OCI-M2 (cell line): ENCODE measurements around the gene FOXS1.

ENCODE experiments used
- DNase-seq: peaks from one replicate; lab custom pipeline; 2025; ENCODE audit not compliant: unreplicated experiment; lab: John Stamatoyannopoulos, UW

Gene FOXS1

DNA sequence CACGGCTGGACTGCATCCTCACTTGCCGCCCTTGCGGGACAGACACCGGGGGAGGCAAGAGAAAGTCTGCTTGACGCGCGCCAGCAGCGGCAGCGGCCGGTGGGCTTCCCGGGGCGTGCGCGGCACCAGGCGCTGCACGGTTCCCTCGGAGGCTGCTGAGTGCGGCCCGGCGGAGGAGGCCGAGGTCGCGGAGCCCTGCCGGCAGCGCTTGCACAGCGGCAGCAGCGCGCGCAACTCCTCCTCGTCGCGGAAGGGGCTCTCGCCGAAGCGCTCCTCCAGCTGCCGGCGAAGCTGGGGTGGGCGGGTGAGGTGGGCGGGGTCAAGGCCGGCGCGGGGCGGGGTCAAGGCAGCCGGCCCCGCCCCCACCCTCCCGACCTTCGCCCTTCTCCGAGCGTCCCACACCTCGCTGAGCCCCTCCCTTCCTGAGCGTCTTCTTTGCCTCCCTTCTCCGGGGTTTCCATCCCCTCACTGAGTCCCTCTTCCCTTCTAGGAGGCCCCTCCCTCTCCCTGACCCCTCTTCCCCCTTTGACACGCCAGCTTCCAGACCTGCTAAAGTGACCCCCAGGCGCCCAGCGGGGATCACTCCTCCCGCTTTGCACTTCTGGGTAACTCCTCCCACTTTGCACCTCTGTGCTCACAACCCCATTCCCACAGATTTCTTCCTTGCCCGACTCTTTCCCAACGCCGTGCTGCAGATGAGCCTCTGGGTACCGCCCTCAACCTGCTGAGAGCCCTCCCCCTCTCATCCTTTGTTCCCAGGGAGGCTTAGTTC lies 16.2 kb upstream of the FOXS1 start:
- no peak for DNase-seq

DNA sequence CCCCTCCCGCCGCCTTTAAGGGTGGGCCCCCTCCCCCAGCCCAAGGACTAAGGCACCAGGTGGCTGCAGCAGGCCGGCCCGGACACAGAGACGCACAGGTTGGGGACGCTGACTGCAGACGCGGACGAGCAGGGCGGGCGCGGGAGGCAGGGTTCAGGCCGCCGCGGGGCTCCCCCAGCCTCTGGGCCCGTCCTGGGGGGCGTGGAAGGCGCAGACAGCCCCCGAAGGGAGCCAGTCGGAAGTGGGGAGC lies 15.7 kb upstream of the FOXS1 start:
- no peak for DNase-seq

DNA sequence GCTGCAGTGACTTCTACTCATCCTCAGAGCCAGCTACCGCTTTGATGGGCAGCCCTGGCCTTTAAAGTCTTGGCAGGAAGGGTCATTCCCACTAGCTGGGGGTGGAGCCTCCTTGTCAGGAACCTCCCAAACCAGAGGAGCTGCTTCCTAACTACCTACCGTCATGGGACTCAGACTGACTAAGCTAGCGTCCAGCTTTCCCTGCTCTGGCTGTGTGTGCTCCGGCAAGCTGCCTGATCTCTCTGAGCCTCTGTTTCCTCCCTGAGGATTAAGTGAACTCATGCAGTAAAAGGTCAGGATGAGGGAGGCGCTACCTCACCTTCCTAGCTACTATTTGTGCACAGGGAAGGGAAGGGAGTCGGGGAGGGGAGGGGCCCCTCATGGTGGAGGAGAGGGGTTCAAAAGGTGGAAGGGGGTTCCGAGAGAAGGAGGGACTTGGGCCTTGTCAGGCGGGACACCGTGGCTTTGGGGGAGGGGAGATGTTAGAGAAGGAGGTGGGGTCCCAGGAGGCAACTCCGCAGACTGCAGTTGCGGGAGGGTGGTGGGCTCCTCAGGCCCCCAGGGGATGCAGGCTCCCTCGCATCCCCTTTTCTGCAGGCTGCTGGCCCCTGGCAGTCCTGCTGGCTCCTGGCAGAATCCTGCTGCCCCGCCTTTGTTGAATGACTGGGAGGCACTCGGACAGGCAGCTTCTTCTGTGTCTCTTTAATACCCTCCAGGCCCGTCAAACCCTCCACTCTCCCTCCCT lies 15.2 kb upstream of the FOXS1 start:
- no peak for DNase-seq

DNA sequence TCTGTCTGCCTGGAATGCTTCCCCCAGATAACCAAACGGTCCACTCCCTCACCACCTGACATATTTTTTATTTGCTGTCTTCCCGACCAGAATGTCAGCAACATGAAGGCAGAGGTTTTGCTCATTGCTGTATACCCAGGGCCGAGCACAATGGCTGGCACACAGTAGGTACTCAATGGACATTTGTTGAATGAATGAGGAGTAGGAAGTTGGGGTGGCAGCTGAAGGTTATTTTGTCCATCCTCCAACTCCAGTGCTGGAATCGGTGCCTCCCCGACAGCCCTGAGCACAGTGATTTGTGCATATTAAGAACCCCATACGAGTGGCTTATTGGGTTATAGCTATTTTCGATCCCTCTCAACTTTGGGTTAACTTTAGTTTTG lies 14.6 kb upstream of the FOXS1 start:
- no peak for DNase-seq

DNA sequence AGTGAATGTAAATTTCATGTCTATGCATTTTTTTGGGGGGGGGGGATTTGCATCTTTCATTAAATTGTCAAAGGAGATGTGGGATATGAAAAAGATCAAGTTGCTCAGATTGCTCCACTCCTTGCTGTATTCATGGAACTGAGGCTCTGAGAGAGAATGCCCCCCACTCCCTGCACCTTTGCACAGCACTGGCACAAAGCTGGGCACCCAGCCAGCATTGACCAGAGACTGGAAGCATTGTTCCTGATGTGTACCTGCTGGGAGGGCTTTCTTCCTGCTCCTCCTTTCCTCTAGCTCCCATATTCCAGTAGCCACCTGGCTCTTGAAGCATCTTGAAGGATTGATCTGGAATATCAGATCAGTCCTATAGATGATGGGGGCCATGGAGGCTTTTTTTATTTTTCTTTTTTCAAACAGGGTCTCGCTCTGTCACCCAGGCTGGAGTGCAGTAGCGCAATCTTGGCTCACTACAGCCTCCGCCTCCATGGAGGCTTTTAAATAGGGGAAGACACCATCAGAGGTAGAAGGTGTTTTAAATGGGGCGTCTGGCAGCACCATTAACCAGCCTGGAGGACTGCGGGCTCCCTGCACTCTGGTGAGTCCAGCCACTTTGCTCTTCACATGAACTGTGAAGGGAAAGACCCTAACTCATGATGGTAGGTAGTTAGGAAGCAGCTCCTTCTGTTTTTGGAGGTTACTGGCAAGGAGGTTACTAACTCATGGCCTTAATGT lies 14.0 kb upstream of the FOXS1 start:
- DNase-seq: no peak

DNA sequence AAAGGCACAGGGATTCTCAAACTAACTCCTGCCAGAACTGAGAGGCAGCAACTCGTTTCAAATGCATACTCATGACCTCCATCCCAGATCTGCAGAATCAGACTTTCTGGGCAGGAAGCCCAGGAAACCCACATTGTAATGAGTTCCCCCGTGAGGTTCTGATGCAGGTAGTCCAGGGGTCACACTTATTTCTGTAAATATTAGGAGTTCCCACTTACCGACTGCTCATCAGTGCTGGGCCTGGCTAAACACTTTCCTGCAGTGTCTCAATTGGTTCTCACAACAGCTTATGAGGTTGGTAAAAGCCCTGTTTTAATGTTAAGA lies 13.3 kb upstream of the FOXS1 start:
- no peak for DNase-seq

DNA sequence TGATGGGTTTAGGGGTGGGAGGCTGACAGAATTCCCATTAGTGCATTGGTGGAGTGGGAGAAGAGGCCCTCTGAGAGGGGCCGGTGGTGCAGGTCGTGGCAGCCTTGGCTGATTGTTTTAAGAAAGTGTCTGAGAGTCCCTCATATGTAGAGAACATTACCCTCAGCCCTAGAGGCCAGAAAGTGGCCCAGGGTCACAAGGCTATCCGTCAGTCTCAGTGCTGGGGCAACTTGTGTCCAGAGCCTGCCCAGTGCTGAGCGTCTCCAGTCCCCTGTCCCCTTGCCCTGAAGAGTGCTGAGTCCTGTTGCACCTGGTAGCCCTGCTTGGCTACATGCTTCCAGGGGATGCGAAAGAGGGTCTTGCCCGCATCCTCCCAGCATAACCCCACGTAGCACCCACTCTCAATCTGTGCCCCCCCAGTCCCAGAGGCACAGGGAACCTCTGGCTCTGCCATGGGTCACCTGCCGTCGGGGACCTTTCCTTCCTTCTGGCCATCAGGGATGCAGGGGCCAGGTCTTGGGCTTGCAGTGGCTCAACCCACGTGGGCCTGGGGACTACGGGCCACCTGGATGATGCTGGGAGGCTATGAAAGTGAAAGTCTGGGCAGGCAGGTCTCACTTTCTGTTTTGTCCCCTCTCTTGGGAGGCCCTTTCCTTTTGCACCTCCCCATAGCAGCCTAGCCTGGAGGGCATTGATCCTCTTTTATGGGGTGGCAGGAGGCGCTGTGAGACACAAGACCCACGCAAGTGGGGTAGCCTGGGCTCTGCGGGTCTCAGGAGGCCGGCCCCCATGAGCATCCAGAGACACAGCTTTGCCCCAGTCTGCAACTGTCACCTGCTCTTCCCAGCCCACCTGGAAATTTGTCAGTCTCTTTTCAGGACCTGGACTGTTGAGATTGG lies 12.7 kb upstream of the FOXS1 start:
- DNase-seq: no peak

DNA sequence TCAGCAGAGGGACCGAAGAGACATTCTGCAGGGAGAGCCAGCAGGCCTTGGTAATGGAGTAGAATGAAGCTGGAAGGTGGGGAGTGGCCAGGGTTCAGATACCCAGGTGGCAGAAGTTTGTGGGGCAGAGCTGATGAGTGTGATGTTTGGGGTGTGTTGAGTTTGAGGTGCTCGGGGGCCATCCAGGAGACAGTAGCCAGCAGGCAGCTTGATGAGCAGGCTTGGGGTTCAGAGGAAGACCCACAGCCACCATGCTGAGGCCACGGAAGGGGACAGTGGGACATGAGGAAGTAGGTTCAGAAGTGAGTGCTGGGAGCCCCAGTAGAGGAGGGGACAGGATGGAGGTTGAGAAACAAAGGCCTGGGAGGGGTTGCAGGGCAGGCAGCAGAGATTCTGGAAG lies 11.1 kb upstream of the FOXS1 start:
- no peak for DNase-seq

DNA sequence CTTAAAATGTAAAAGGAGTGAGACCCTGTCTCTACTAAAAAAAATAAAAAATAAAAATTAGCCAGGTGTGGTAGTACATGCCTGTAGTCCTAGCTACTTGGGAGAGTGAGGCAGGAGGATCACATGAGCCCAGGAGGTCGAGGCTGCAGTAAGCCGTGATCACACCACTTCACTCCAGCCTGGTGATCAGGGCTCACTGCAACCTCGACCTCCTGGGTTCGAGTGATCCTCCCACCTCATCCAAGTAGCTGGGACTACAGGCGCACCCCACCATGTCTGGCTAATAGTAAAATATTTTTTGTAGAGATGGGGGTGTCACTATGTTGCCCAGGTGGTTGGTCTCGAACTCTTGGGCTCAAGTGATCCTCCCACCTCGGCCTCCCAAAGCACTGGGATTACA lies 8.1 kb upstream of the FOXS1 start:
- no peak for DNase-seq

DNA sequence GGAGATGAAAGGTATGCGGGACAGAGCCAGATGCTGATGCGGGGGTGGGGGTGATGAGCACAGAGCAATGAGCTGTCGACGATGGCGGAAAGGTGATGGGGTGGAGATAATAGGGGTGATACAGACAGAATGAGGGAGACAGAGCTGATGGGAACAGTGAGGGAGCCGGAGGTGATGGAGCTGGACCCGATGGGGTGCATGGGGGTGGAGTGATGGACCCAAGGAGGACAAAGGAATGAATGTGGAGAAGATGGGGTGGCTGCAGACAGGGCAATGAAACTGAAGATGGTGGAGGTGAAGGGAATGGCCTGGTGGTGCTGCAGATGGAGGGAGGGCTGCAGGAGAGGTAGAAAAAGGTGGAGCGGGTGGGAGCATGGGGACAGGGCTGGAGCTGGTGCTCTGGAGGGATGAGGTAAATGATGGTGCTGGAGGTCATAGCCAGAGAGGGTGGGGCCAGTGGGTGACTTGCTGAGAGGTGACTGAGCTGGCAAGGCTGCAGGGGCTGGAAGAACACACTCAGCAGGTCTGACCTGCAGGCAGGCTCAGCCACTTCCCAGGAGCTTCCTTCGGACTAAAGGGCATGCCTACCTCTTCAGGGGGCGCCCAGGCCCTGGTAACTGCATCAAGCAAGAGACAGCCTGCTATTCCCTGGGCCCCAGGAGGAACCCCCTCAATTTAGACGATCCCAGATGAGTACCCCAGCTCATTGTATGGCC lies 6.0 kb upstream of the FOXS1 start:
- DNase-seq: no peak

DNA sequence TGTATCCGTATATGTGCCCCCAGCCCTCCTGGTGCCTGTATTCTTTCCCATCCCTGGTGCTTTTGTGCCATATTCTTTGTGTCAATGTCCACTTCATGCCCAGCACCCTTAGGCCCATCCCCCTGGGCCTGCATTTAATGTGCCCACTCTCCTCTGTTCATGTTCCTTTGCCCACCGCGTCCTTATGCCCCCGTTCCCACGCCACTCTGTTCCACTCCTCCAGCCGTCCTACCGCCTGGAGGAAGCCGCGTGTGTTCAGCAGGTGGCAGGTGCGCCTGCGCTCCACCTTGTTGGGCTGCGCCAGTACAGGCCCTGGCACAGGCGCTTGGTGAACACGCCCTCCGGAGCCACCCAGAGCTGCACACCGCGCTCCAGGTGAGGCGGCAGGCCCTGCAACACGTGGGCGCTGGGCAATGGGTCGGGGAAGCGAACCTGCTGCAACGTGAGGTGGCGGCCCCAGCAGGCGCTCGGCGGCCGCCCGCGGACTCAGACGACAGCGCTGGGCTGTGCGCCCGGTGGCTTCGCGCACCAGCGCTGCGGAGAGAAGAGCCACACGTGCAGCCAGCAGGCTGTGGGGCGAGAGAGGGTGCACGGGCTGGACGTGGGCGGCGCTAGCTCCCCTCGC lies 4.0 kb upstream of the FOXS1 start:
- DNase-seq: no peak

DNA sequence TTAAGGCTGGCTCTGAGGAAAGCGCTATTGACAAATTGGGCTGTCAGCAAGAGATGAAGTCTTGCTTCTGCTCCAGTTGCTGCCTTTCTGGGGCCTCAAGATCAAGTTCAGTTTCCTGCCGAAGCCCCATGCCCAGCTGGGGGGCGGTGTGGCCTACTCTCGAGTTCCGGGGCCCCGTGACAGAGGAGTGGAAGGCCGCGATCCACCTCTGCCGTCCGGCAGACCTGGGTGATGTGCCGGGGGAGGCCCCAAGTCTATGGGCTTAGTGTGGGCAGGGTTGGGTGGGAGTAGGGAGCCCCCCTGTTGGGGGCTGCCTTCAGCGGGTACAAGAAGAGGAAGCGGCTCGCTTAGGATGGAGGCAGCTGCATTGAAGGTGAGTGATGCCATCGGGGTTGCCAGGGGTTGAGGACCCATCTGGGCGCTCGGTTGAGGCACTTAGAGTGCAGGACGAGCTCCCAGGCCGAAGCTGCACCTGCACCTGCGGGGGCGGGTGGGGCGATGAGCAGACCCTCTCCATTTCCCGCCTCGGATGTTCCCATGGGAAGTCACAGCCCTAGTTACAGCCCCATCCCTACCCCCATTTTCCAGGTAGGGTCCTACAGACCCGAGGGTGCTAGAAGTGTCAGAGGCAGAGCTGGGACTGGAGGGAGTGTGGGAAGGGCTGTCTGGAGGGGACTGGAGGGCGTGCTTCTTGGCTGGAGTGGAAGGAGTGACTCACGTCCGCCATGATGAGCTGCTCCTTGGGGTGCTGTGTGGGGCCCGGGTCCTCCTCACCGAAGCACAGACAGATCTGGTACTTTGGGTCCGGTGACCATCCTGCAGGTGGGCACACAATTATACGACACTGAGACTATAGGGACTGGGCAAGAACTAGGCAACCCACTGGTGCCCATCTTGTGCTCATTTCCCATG lies 2.9 kb upstream of the FOXS1 start:
- no peak for DNase-seq

DNA sequence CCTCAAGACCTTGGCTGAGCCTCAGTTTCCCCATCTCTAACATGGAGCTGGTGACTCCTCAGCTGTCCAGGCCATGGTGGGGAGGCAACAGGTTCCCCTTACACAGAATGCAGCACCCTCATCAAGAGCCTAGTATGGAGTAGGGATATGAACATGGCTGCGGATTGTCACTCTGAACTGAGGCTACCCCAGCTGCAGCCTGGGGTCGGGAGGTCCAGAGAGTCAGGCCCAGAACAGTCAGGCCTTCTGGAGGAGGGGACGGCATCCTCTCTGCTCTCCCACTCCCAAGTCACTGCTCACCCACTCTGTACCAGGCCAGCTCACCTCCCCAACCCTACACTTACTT lies 1.4 kb upstream of the FOXS1 start:
- no peak for DNase-seq

DNA sequence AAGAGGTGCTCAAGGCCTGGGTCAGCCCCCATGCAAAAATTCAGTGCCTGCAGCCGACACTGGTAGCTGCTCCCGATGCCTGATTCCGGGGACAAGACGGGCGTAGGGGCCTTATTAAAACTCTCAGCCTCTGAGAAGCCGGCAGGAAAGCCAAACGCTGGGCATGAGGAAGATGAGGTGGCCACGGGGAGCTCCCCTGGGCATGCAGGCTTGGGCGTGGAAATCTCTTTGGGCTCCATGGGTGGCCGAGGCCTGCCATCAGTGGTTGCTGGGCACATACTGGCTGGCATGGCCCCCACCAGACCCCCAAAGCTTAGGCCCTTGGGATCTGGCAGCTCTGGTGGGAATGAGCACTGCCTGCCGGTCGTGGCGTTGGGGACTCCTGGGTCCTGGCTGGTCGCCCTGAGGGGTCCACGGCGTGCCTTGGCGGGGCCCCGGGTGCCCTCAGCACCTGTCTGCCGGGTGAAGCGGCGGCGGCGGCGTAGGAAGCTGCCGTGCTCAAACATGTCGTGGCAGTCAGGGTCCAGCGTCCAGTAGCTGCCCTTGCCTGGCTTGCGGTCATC lies 586 bp downstream of the FOXS1 start:
- no peak for DNase-seq

DNA sequence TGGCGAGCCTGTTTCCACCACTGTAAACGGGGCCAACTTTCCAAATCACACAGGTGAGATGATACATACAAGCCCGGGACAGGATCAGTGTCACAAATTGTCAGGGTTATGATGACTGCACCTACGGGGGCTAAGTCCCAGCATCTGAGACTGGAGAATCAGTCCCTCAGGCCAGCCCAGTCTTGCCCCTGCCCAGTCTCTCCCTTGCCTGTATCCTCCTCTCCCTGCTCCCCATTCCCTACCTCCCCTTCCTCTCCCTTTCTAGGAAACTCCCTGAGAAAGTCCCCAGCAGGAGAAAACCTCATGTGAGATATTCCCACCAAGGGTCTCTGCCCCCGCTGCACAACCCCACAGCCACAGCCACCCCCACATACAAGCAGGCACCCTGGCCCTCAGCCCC lies 1.5 kb downstream of the FOXS1 start:
- DNase-seq: no peak

DNA sequence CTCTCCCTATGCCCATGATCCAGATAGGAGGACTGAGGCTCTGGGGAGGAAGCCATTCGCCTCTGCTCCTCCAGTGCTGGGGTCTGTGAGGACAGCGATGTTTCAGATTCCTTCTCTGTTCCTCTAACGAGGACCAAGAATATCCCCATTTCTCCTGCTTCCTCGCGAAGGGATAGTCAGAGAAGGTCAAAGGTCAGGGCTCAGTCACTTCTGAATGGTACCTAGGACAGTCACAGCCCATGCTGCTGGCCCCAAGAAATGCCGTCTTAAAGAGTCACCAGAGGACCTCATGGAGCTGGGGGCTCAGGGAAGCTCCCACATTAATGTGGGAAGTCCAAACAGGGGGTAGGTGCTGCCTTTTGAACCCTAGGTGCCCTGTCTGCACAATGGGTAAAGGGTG lies 2.1 kb downstream of the FOXS1 start:
- DNase-seq: no peak

DNA sequence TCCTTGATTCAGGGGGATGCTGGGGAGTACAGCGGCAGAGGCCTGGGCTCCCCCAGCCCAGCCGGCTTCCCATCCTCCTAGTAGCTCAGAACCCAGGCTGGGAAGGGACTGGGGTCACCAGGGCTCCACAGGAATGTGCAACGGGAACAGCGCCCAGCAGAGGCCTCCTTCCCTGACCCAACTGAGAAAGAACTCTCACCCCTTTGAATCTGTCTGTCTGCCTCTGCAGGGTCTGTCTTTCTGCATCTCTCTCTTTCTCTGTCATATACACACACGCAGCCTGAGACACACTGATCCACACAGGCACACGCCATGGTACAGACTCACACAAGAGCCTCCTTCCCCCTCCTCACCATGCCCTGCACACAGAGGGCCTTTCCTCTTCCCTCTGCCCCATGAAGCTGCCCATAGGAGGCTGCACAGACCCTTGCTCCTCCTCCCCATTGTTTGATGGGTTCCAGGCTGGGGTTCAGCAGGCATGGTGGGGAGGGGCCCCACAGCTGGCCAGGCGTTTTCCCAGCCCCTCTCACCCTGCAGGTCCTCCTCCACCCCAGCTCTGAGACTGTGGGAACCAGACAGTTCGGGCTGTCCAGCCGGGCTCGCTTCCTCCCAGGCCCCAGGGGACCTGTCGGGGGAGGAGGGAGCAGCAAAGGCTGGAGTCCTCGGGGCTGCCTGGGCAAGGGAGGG lies 2.8 kb downstream of the FOXS1 start:
- no peak for DNase-seq

DNA sequence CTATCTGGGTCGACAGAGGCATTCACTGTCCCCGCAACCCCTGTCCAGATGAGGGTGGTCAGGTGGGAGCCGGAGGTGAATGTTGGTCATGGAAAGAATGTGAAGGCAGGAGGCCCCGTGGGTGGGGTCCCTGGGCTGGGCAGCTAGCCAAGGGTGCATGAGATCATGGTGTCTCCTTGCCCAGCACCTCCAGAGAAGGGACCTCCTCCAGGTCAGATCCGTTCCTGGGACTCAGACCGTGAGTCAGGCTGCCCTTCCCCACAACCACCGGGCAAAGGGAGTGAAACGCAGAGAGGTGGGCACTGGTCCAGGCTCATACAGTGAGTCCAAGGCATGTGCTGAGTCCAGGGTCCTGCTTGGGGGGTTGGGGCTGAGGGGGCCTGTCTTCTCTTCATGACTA lies 3.5 kb downstream of the FOXS1 start:
- no peak for DNase-seq
